ENCODE data around the gene CPSF7.

DNA sequence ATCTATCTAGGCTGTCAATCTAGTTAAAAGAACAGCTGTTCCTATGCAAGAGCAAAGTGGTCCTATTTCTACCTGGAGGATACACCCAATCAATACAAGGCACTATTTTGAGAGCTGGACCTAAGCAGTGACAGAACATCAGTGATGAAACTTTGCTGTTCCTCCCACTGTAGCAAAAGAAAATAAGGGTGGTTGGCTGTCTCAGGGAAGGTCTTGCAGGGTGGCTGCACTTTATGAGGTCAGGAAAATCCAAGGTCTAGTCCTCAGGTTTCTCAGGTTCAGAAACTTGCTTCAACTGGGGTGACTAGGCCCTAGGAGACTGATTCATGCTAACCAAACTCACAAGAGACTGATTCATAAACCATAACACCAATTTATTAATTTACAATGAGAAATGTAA, 11.6 kb downstream of the CPSF7 start:
- TF ChIP-seq, protein P1, sequence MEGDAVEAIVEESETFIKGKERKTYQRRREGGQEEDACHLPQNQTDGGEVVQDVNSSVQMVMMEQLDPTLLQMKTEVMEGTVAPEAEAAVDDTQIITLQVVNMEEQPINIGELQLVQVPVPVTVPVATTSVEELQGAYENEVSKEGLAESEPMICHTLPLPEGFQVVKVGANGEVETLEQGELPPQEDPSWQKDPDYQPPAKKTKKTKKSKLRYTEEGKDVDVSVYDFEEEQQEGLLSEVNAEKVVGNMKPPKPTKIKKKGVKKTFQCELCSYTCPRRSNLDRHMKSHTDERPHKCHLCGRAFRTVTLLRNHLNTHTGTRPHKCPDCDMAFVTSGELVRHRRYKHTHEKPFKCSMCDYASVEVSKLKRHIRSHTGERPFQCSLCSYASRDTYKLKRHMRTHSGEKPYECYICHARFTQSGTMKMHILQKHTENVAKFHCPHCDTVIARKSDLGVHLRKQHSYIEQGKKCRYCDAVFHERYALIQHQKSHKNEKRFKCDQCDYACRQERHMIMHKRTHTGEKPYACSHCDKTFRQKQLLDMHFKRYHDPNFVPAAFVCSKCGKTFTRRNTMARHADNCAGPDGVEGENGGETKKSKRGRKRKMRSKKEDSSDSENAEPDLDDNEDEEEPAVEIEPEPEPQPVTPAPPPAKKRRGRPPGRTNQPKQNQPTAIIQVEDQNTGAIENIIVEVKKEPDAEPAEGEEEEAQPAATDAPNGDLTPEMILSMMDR (IDR thresholded peaks at IDR 0.05; ENCODE audit: insufficient read depth, low read length), result no peak
- no peak for TF ChIP-seq POLR2AphosphoS5 (IDR thresholded peaks at IDR 0.05; ENCODE audit: low read depth)
- TF ChIP-seq, protein P2, sequence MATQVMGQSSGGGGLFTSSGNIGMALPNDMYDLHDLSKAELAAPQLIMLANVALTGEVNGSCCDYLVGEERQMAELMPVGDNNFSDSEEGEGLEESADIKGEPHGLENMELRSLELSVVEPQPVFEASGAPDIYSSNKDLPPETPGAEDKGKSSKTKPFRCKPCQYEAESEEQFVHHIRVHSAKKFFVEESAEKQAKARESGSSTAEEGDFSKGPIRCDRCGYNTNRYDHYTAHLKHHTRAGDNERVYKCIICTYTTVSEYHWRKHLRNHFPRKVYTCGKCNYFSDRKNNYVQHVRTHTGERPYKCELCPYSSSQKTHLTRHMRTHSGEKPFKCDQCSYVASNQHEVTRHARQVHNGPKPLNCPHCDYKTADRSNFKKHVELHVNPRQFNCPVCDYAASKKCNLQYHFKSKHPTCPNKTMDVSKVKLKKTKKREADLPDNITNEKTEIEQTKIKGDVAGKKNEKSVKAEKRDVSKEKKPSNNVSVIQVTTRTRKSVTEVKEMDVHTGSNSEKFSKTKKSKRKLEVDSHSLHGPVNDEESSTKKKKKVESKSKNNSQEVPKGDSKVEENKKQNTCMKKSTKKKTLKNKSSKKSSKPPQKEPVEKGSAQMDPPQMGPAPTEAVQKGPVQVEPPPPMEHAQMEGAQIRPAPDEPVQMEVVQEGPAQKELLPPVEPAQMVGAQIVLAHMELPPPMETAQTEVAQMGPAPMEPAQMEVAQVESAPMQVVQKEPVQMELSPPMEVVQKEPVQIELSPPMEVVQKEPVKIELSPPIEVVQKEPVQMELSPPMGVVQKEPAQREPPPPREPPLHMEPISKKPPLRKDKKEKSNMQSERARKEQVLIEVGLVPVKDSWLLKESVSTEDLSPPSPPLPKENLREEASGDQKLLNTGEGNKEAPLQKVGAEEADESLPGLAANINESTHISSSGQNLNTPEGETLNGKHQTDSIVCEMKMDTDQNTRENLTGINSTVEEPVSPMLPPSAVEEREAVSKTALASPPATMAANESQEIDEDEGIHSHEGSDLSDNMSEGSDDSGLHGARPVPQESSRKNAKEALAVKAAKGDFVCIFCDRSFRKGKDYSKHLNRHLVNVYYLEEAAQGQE (IDR thresholded peaks at IDR 0.05; ENCODE audit: insufficient replicate concordance, low read depth), result no peak

All from HL-60 (cell line).